HL-60/S4 (cell line): ENCODE measurements around the gene PXMP4.
"Not testable (repeated sequence)": the region's sequence is repeated elsewhere in the genome, so short reads cannot be mapped to it uniquely, and the experiment has no call there.

ENCODE experiments used
- in situ Hi-C: fragments of 300-500 bp; cut with MboI; formaldehyde crosslinking; loops from 2 replicates; pipeline ENCODE4 v1.14.3; 2022; ENCODE audit warnings: low sequenced_read_pairs

The PXMP4 gene

GRCh38 chr20:33704197-33704924 lies 15.7 kb downstream of the PXMP4 start:
- in situ Hi-C loops, result no loop called here

GRCh38 chr20:33703498-33704137 lies 16.5 kb downstream of the PXMP4 start:
- in situ Hi-C loops, result no loop called here

GRCh38 chr20:33702861-33703260 lies 17.2 kb downstream of the PXMP4 start:
- in situ Hi-C loops, result no loop called here

- in situ Hi-C loops, result no loop called here
Measured at GRCh38 chr20:33701629-33702450, 18.3 kb downstream of the PXMP4 start.

DNA sequence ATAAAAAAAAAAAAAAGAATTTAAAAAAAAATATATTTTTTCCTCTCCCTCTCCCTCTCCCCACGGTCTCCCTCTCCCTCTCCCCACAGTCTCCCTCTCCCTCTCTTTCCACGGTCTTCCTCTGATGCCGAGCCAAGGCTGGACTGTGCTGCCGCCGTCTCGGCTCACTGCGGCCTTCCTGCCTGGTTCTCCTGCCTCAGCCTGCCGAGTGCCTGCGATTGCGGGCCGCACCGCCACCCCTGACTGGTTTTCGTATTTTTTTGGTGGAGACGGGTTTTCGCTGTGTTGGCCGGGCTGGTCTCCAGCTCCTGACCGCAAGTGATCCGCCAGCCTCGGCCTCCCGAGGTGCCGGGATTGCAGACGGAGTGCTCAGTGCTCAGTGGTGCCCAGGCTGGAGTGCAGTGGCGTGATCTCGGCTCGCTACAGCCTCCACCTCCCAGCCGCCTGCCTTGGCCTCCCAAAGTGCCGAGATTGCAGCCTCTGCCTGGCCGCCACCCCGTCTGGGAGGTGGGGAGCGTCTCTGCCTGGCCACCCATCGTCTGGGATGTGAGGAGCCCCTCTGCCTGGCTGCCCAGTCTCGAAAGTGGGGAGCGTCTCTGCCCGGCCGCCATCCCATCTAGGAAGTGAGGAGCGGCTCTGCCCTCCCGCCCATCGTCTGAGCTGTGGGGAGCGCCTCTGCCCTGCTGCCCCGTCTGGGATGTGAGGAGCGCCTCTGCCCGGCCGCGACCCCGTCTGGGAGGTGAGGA lies 19.2 kb downstream of the PXMP4 start:
- in situ Hi-C loops, result not testable (repeated sequence)

DNA sequence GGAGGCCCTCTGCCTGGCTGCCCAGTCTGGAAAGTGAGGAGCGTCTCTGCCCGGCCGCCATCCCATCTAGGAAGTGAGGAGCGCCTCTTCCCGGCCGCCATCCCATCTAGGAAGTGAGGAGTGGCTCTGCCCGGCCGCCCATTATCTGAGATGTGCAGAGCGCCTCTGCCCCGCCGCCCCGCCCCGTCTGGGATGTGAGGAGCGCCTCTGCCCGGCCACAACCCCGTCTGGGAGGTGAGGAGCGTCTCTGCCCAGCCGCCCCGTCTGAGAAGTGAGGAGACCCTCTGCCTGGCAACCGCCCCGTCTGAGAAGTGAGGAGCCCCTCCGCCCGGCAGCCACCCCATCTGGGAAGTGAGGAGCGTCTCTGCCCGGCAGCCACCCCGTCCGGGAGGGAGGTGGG lies 21.1 kb downstream of the PXMP4 start:
- in situ Hi-C loops, result not testable (repeated sequence)

GRCh38 chr20:33697129-33697528 lies 23.0 kb downstream of the PXMP4 start:
- in situ Hi-C loops, result no loop called here

DNA sequence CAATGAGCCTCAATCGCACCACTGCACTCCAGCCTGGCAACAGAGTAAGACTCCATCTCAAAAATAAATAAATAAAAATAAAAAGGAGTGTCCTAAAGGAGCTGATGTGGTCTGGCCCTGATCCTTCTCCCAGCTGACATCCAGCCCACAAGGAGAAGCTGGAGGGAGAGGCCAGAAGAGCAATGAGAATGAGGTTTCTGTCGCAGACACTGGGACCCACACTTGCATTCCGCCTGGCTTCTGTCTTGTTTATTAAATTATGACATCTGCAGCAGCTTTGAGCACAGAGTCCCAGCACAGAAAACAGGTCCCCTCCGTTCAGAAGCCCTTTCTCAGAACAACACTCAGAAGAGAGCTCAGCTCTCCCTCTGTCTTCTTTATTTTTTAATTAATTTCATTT lies 23.7 kb downstream of the PXMP4 start:
- in situ Hi-C loops, result no loop called here

DNA sequence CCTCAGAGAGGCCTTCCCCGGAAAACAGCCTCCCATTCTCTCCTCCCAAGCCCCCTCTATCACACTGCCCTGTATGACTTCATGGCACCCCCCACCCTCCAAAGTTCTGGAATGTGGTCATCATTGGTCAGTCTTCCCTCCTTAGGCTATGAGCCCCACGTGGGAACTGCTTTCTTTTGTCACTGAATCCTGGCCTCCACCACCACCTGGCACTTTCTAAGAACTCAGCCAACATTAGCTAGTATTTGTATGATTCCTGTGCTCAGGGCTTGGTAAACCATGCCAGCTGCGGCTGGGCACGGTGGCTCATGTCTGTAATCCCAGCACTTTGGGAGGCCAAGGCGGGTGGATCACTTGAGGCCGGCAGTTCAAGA lies 25.5 kb downstream of the PXMP4 start:
- in situ Hi-C loops, result no loop called here

- in situ Hi-C loops, result no loop called here
Measured at GRCh38 chr20:33693741-33694638, 26.1 kb downstream of the PXMP4 start.

DNA sequence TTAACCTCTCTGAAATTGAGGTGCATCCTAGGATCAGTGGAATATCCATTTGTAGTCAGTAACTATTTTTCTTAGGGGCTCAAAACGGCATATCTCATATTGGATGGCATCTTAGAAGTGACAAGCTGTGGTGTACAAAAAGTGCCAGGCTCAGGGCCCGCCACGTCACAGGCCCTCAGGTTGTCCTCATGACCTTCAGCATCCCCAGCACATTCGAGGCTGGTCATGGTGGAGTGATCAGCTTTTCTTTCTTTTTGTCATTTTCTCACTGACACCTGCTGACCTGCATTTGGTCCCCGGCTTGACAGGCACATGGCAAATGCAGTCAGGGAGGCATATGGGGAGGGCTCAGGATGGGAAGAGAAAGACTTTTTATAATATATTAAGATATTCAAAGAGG lies 26.8 kb downstream of the PXMP4 start:
- in situ Hi-C loops, result no loop called here

DNA sequence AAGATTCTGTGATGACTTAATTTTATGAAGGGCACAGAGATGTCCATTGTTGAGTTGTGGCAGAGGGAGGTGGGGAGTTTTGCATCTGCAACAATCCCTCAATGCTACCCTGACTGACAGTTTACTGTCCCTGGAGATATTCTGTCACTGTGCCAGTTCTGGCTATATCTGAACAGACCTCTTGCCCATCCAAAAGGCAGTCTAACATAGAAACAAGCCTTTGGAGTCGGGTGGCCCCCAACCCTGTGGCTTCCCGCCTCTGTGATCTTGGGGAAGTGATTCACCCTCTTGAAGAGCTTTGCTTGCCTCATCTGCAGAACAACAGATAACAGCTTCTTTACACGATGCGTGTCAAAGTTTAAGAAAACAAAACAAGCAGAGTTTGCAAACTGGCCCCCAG lies 30.1 kb downstream of the PXMP4 start:
- in situ Hi-C loops, result no loop called here

DNA sequence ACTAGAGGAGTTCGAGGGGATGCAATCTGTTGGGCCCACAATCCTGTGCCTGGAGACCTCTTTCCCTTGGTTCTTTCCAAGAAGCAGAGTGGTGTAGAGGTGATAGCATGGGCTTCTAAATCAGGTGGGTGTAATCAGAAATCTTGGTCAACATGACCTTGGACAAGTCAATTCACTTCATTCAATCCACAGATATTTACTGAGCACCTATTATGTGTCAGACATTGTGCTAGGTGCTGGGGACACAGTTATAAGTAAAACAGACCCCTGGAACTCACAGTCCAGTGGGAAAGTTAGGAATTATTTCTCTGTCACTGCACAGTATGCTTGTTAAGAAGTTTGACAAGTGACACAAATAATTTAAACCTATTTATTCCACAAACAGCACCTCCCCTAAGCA lies 30.6 kb downstream of the PXMP4 start:
- in situ Hi-C loops, result no loop called here

DNA sequence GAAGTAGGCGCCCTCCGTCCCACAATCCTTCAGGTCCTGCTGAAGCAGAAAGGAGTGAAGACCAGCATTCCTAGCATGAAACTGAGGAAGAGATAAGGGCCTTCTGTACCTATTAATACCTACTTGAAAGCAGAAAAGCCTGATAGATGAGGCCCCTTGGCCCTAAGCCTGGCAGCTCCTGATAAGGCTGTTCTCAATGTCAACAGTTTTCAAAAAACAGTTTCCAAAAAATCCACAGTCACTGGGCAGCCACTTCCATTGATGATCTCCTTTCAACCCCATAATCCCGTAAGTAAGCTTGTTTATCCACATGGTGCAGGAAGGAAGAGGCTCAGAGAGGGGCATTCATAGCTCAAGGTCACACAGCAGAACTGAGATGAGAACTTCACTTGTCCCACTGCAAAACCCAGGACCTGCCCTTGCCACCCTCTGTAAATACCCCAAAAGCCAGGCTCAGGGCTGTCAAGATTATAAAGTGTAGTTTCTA lies 31.1 kb downstream of the PXMP4 start:
- in situ Hi-C loops, result no loop called here

DNA sequence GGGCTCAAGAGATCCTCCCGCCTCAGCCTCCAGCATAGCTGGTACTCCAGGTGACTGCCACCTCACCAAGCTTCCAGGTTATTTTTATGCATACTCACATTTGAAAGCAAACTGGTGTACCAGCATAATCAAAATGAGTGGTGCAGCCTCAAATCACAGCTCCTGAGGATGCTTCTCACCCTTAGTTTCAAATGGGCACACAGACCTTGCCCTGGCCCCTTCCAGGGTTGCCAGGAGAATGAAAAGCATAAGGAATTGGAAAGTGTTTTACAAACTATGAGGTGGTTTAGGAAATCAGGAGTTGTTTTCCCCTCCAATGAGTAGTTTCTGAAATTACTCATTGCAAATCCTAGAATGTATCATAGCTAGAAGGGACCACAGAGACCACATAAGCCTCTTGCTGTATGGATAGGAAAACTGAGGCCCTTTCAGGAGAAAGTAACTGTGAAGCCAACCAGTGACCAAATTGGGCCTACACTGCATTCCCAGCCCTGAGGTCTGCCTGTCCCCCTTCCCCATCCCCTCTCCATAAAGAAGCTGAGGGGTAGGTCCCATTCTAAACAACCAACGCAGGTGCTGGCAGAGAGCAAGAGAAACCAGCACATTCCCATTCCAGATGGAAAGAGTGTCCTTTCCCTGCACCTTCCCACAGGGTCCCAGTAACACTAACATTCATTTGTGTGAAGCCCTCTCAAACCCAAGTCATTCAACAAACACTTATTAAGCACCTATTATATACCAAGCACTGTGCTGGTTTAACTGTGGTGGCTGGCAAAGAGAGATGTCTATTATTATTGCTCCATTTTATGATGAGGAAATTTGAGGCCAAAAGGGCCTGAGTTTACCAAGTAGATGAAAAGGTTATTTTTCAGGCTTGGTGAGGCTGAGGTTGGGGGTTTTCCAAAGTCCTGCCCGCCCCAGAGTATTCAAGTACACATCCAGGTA lies 31.8 kb downstream of the PXMP4 start:
- in situ Hi-C loops, result no loop called here

- in situ Hi-C loops, result no loop called here
Measured at GRCh38 chr20:33687370-33687915, 32.7 kb downstream of the PXMP4 start.

- in situ Hi-C loops, result no loop called here
Measured at GRCh38 chr20:33686984-33687366, 33.1 kb downstream of the PXMP4 start.

DNA sequence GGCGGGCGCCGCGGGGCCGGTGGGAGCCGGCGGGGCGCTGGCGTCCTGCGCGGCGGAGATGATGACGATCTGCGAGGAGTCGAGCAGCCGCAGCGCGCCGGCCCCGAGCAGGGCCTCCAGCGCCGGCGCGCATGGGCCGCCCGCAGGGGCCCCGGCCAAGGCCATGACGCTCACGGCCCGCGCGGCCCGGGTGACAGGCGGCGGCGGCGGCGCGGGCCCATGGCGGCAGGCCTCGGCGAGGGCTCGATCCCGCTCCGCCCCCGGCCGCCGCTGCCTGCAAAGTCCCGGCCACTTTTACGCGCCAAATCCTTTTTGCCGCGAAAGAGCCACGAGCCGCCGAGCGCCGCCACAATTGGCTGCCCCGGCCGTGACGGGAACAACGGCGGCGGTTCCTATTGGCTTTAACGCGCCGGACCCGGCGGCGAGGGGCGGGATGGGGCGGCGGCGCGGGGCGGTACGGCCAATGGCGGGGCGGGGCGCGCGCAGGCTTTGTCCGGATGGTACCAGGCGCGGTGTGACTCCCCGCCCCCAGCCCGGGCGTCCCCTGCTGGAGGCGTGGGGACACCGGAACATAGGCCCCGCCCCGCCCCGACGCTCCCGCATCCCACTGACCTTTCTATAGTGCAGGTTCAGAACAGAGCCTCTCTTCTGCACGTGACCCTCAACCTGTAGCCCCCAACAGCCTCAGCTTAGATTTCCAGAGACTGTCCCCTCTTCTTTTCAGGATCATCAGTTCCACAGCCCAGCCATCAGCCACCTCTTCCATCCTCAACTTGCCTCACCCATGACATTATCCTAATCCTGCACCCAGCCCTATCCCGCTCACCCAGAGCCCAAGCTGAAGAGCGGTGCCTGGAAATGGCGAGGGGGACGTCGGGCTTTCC lies 33.8 kb downstream of the PXMP4 start, which contains the start of gene E2F1:
Gene E2F1, minus strand, starts transcription at position 286 of the 884 bp plus-strand sequence. Its CDS starts 121 bp downstream, at position 165.
- in situ Hi-C loops, result no loop called here
